ENCODE results near the gene RACK1. TPM values are rescaled to one million over a fixed set of nuclear protein-coding genes. Genes with fewer than 3 reads are reported as not detected.

RACK1 gene
- total and polyA plus RNA-seq, 4 donors: 1,370 to 2,875 (median 1,528) TPM

DNA sequence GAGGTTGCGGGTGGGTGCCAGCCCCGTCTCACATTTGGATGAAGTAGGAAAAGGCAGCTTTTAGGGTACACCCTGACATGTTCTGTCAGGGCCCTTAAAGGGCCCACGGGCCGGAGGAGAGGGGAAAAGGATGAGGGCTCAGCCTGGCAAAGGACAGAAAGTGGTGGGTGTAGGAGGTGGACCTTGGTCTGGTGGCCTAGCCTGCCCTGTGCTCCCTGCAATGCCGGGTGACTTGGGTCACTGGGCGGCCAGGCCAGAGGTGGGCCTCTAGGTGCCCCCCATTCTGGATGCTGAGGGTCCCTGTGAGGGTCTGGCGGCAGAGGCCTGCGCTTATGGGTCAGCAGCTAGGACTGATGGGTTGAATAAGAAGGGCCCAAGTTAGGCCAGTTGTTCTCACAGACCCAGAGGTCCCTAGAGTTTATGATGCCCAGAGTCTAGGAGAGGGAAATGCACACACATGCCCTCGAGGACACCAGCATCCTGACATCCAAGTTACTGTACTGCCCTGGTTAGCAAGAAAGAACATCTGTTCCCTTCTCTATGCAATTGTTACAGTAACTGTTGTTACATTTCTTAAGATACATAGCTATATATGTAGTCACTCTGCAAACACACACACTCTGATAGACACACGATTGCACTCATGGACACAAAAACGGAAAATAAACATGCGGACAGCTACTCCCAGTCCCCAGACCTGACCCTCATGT is 51.2 kb downstream of the RACK1 start:
- Histone ChIP-seq H3K36me3 (ENCODE audit: control insufficient read depth, insufficient read depth, low read length) (peaks cover 7% of the 10 kb centered on the region), H3K4me3 (ENCODE audit: low read depth, low read length) (peak overlapping the region; percentile 88), H3K27me3 (ENCODE audit: control insufficient read depth, insufficient read depth, low read length) (peaks cover 9% of the 10 kb centered on the region), H3K27ac (ENCODE audit: low read depth, low read length) (peak overlapping the region; percentile 75), H3K9me3 (ENCODE audit: control insufficient read depth, insufficient read depth, low read length) (no peaks in the 10 kb centered on the region), H3K4me1 (ENCODE audit: control insufficient read depth, insufficient read depth, low read length) (peaks cover 39% of the 10 kb centered on the region)
- 41% methylated on average over 8 of the region's 12 CpGs for WGBS (ENCODE audit: insufficient coverage)
- no peak for DNase-seq (ENCODE audit: low read depth in 4 of 6, low spot score in 6 of 6)

DNA sequence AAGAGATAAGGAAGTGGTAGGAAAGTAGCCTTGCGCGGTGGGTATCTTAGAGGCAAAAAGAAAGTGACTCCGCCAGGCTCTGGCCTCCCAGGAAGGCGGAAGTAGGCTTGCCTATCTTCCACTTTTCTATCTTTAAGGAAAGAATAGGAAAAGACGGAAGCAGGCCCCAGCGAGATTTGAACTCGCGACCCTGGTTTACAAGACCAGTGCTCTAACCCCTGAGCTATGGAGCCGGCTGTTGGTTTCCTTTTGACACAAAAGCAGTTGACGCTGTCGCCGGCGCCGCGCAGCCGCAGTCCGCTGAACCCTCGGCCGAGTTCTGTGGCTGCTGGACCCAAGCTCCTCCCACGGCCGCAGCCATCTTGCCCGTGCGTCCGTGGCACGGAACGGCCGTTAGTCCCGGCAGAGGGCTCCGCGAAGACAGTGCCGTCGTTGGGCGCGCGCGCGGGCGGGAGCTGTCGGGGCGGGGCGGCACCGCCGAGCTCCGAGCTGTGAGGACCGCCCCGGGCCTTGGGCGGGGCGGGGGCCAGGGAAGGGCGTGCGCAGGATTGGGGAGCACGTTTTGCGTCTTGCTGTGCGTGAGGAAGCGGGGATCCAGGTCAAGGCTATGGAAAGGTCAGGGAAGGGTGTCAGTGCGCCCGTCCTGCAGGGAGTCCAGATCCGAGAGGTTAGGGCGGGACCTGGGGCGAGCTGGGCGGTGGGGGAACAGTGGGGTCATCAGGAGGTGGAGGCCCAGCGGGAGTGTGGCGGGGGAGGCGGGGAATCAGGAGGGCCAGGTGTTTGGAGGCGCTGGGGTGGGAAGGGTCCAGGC is 52.0 kb downstream of the RACK1 start:
- Histone ChIP-seq H3K36me3 (ENCODE audit: control insufficient read depth, insufficient read depth, low read length) (peaks cover 7% of the 10 kb centered on the region), H3K4me3 (ENCODE audit: low read depth, low read length) (peak overlapping the region; percentile 88), H3K27me3 (ENCODE audit: control insufficient read depth, insufficient read depth, low read length) (peaks cover 9% of the 10 kb centered on the region), H3K9me3 (ENCODE audit: control insufficient read depth, insufficient read depth, low read length) (no peaks in the 10 kb centered on the region), H3K27ac (ENCODE audit: low read depth, low read length) (peak overlapping the region; percentile 75), H3K4me1 (ENCODE audit: control insufficient read depth, insufficient read depth, low read length) (peaks cover 42% of the 10 kb centered on the region)
- under 1% methylated on average over 64 of the region's 64 CpGs for WGBS (ENCODE audit: insufficient coverage)
- peak; percentile 87 to 98 (median 92) for DNase-seq (ENCODE audit: low read depth in 4 of 6, low spot score in 6 of 6)

DNA sequence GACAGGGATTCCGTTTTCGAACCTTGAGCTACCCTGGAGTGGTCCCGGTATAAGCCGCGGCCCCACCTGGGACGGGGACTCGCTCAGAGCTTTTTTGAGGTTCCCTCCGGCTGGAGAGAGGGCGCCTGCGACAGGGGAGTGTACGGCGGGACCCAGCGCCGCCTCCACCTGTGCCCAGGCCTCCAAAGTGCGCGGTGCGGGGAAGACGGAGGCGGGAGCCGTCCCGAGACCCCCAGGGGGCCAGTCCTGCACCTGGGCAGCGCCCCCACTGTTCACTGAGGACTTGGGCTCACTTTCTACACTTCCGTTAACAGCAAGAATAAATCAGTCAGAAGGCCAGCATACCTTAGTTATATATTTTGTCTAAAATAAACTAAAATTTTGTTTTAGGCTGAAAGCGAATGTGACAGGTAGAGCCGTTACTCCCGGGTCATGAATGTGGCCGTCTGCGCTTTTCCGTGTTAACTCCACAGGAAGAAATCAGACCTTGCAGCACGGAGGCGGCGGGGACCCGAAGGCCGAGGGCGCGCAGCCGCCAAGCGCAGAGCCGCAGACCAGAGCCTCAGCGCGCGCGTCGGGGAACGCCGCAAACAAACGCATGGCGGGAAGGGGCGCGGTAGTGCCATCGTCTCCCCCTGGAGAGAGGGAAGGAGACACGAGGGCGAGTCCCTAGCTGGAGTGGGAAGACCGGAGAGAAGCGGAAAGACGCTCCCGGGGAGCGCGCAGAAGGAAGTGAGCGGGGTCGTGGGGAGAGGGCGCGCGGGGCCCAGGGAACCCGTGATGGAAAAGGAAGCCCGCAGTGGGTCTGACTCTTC is 52.8 kb downstream of the RACK1 start:
- Histone ChIP-seq H3K27ac (ENCODE audit: low read depth, low read length) (peak overlapping the region; percentile 75), H3K36me3 (ENCODE audit: control insufficient read depth, insufficient read depth, low read length) (peaks cover 7% of the 10 kb centered on the region), H3K4me1 (ENCODE audit: control insufficient read depth, insufficient read depth, low read length) (peaks cover 42% of the 10 kb centered on the region), H3K27me3 (ENCODE audit: control insufficient read depth, insufficient read depth, low read length) (peaks cover 9% of the 10 kb centered on the region), H3K9me3 (ENCODE audit: control insufficient read depth, insufficient read depth, low read length) (no peaks in the 10 kb centered on the region), H3K4me3 (ENCODE audit: low read depth, low read length) (peak overlapping the region; percentile 88)
- 0% methylated on average over 65 of the region's 66 CpGs for WGBS (ENCODE audit: insufficient coverage)
- peak in 1 of 6 donors; percentile 78 for DNase-seq (ENCODE audit: low read depth in 4 of 6, low spot score in 6 of 6)

DNA sequence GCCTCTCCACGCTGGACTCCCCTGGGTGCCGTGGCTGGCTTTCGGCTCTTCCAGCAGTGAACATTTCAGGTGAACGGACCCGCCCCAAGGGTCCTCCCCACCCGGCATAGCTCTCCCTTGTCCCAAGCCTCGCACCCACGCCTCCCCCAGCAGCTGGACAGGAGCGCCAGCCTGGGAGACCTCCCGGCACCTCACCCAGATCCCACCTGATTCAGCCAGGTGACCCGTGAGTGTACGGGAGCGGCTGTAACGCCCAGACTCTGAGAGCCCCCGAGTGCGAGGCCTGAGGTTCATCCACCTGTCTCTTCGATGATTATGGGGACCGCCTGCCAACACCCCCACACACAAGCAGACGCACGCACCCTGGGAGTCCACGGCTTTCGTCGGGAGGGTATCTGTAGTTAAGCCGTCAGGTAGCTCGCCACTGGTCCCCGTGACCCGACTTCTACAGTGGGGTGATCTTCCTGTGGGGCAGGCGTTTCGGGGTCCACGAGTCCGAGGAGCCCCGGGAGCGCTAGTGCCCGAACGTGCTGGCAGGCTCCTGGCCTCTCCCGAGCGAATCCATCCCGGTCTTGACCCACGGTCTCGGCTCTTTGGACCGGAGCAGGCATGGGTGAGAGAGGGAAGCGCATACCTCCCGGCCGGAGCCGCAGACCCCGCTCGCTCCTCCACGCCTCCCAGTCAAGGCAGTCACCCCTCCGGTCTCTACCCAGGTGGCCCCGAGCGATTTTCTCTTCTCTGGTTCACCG is 53.6 kb downstream of the RACK1 start:
- no peaks in the 10 kb centered on the region for H3K9me3 ChIP-seq (ENCODE audit: control insufficient read depth, insufficient read depth, low read length)
- peaks cover 4% of the 10 kb centered on the region for H3K36me3 ChIP-seq (ENCODE audit: control insufficient read depth, insufficient read depth, low read length)
- peaks cover 41% of the 10 kb centered on the region for H3K4me1 ChIP-seq (ENCODE audit: control insufficient read depth, insufficient read depth, low read length)
- peaks cover 6% of the 10 kb centered on the region for H3K27me3 ChIP-seq (ENCODE audit: control insufficient read depth, insufficient read depth, low read length)
- peak in 1 of 6 donors; percentile 35 for DNase-seq (ENCODE audit: low read depth in 4 of 6, low spot score in 6 of 6)
- under 1% methylated on average over 50 of the region's 52 CpGs for WGBS (ENCODE audit: insufficient coverage)
- no peak overlapping the region for H3K27ac ChIP-seq (ENCODE audit: low read depth, low read length)
- peak overlapping the region; percentile 88 for H3K4me3 ChIP-seq (ENCODE audit: low read depth, low read length)

DNA sequence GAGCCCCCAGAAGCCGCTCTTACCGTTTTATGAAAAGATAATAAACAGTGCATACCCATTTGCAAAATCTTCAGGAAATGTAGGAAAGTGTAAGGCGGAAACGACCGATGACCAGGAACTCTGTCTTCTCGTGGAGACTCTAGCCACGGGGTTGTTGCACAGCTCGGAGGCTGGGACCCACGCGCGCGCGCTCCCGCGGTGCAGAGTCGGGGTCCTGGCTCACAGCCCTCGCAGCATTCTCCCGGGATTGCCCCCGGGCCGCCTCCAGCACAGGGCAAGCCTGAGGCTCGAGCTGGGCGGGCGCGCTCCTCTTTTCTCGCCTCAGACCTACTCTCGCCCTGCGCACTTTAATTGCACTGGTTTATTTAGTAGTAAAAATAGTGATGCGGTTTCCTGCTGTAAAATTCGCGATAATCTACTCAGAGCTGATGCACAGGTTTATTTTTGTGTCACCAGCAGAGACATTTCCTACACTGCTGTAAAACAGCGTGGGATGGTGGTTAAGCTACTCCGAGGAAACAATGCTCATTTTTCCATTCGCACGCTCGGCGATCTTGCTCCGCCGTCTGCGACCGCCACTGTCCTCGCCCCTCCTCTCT is 54.2 kb downstream of the RACK1 start:
- WGBS (ENCODE audit: insufficient coverage): 0% methylated on average over 32 of the region's 41 CpGs
- no peaks in the 10 kb centered on the region for H3K27me3 ChIP-seq (ENCODE audit: control insufficient read depth, insufficient read depth, low read length)
- H3K27ac ChIP-seq (ENCODE audit: low read depth, low read length): peak overlapping the region; percentile 50
- H3K4me3 ChIP-seq (ENCODE audit: low read depth, low read length): peak overlapping the region; percentile 88
- H3K9me3 ChIP-seq (ENCODE audit: control insufficient read depth, insufficient read depth, low read length): no peaks in the 10 kb centered on the region
- H3K4me1 ChIP-seq (ENCODE audit: control insufficient read depth, insufficient read depth, low read length): peaks cover 41% of the 10 kb centered on the region
- H3K36me3 ChIP-seq (ENCODE audit: control insufficient read depth, insufficient read depth, low read length): no peaks in the 10 kb centered on the region
- DNase-seq (ENCODE audit: low read depth in 4 of 6, low spot score in 6 of 6): peak in 2 of 6 donors; percentile 70 to 75

DNA sequence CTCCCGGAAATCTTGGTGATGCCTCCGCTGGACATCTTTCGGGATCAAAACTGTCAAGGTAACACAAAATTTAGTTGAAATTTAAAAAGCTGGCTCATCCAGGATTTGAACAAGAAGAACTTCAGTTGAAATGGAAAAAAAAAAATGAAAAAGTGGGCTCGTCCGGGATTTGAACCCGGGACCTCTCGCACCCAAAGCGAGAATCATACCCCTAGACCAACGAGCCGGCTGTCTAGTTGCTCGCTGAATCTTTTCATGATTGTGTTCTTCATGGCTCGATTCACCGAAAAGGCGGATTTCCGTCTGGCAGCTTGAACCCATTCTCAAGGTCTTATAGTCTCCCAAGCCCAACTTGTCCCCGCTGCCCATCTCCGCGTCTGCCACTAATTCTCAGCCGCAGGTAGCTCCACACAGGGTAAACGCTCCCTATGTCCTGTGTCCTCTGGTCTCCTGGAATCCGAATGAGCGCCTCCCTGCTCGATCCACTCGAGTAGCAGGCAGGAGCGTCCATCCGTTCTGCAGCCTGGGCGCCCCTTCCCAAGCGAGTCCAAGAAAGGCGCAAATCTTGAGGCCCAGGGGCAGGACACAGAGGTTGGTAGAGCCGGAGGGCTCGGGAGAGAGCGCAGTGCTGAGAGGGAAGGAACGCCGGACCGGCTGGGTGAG is 54.9 kb downstream of the RACK1 start:
- H3K36me3 ChIP-seq (ENCODE audit: control insufficient read depth, insufficient read depth, low read length): no peaks in the 10 kb centered on the region
- H3K9me3 ChIP-seq (ENCODE audit: control insufficient read depth, insufficient read depth, low read length): no peaks in the 10 kb centered on the region
- peak in 4 of 6 donors; percentile 80 to 94 (median 87) for DNase-seq (ENCODE audit: low read depth in 4 of 6, low spot score in 6 of 6)
- H3K4me3 ChIP-seq (ENCODE audit: low read depth, low read length): peak overlapping the region; percentile 88
- WGBS (ENCODE audit: insufficient coverage): 0% methylated on average over 30 of the region's 35 CpGs
- peak overlapping the region; percentile 50 for H3K27ac ChIP-seq (ENCODE audit: low read depth, low read length)
- no peaks in the 10 kb centered on the region for H3K27me3 ChIP-seq (ENCODE audit: control insufficient read depth, insufficient read depth, low read length)
- H3K4me1 ChIP-seq (ENCODE audit: control insufficient read depth, insufficient read depth, low read length): peaks cover 42% of the 10 kb centered on the region

DNA sequence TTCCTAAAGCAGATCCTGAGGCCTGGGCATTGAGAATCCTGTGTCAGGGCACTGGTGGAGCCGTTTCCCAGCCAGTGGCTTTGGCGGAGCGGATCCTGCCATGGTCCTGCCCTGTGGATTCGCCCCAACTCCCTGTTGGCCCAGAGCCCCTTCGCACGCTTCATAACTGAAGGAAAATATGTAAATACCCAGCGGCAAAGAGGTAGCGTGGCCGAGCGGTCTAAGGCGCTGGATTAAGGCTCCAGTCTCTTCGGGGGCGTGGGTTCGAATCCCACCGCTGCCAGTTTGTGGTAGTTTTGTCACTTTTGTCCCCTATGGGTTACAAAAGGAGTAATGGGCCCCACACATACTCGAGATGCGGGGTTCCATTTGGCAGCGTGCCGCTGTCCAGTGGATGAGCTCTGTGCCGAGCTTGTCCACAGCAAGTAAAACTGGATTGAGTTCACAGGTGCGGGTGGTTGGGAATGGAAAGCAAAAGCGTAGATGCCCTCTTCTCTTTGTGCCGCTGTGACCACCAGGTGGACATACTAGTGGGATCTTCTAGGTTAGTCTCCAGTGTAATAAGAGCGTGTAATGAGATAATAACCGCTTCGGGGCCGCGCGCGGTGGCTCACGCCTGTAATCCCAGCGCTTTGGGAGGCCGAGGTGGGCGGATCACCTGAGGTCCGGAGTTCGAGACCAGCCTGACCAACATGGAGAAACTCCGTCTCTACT is 56.0 kb downstream of the RACK1 start:
- no peak overlapping the region for H3K27ac ChIP-seq (ENCODE audit: low read depth, low read length)
- peak overlapping the region; percentile 24 for H3K4me3 ChIP-seq (ENCODE audit: low read depth, low read length)
- peak in 2 of 6 donors; percentile 84 to 89 for DNase-seq (ENCODE audit: low read depth in 4 of 6, low spot score in 6 of 6)
- no peaks in the 10 kb centered on the region for H3K36me3 ChIP-seq (ENCODE audit: control insufficient read depth, insufficient read depth, low read length)
- no peaks in the 10 kb centered on the region for H3K27me3 ChIP-seq (ENCODE audit: control insufficient read depth, insufficient read depth, low read length)
- no peaks in the 10 kb centered on the region for H3K9me3 ChIP-seq (ENCODE audit: control insufficient read depth, insufficient read depth, low read length)
- peaks cover 42% of the 10 kb centered on the region for H3K4me1 ChIP-seq (ENCODE audit: control insufficient read depth, insufficient read depth, low read length)
- WGBS (ENCODE audit: insufficient coverage): 2% methylated on average over 29 of the region's 37 CpGs

DNA sequence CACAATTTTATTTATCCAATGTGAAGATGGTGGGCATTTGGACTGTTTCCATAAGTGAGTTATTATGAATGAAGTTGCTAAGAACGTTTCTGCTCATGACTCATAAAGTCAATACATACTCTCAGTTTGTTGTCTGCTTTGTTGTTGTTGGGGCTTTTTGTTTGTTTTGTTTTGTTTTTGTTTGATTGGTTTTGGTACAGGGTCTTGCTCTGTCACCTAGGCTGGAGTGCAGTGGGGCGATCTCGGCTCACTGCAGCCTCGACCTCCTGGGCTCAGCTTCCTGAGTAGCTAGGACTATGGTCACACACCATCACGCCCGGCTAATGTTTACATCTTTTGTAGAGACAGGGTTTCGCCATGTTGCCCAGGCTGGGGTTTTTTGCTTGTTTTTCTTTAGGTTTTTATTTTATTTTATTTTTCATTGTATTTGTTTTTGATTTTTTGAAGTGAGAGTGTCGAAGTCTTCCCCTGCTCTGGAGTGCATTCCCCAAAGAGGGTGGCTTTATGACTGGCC is 56.7 kb downstream of the RACK1 start:
- Histone ChIP-seq H3K36me3 (ENCODE audit: control insufficient read depth, insufficient read depth, low read length) (no peaks in the 10 kb centered on the region), H3K9me3 (ENCODE audit: control insufficient read depth, insufficient read depth, low read length) (no peaks in the 10 kb centered on the region), H3K4me3 (ENCODE audit: low read depth, low read length) (peak overlapping the region; percentile 24), H3K27ac (ENCODE audit: low read depth, low read length) (no peak overlapping the region), H3K4me1 (ENCODE audit: control insufficient read depth, insufficient read depth, low read length) (peaks cover 40% of the 10 kb centered on the region), H3K27me3 (ENCODE audit: control insufficient read depth, insufficient read depth, low read length) (no peaks in the 10 kb centered on the region)
- DNase-seq (ENCODE audit: low read depth in 4 of 6, low spot score in 6 of 6): no peak
- WGBS (ENCODE audit: insufficient coverage): 26% methylated on average over 3 of the region's 8 CpGs
